ENCODE results near the gene PCDHGA4. TPM values are rescaled to one million over a fixed set of nuclear protein-coding genes. Genes with fewer than 3 reads are reported as not detected.
"Not testable (repeated sequence)": the region's sequence is repeated elsewhere in the genome, so short reads cannot be mapped to it uniquely, and the experiment has no call there.

PCDHGA4 gene
- total and polyA plus RNA-seq, 4 donors: 7.5 to 9.9 (median 8.8) TPM

DNA sequence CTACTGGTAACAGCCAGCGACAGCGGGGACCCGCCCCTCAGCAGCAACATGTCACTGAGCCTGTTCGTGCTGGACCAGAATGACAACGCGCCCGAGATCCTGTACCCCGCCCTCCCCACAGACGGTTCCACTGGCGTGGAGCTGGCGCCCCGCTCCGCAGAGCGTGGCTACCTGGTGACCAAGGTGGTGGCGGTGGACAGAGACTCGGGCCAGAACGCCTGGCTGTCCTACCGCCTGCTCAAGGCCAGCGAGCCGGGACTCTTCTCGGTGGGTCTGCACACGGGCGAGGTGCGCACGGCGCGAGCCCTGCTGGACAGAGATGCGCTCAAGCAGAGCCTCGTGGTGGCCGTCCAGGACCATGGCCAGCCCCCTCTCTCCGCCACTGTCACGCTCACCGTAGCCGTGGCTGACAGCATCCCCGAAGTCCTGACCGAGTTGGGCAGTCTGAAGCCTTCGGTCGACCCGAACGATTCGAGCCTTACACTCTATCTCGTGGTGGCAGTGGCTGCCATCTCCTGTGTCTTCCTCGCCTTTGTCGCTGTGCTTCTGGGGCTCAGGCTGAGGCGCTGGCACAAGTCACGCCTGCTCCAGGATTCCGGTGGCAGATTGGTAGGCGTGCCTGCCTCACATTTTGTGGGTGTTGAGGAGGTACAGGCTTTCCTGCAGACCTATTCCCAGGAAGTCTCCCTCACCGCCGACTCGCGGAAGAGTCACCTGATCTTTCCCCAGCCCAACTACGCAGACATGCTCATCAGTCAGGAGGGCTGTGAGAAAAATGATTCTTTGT, 39.8 kb downstream of the PCDHGA4 start:
- not testable (repeated sequence) for DNase-seq (ENCODE audit: low read depth in 4 of 6, low spot score in 6 of 6); H3K4me3 ChIP-seq (ENCODE audit: low read depth, low read length); H3K4me1 ChIP-seq (ENCODE audit: control insufficient read depth, insufficient read depth, low read length); H3K27ac ChIP-seq (ENCODE audit: low read depth, low read length); H3K27me3 ChIP-seq (ENCODE audit: control insufficient read depth, insufficient read depth, low read length)
- peaks cover 68% of the 10 kb centered on the region for H3K9me3 ChIP-seq (ENCODE audit: control insufficient read depth, insufficient read depth, low read length)
- 30% methylated on average over 32 of the region's 53 CpGs for WGBS (ENCODE audit: insufficient coverage)
- peaks cover 19% of the 10 kb centered on the region for H3K36me3 ChIP-seq (ENCODE audit: control insufficient read depth, insufficient read depth, low read length)

DNA sequence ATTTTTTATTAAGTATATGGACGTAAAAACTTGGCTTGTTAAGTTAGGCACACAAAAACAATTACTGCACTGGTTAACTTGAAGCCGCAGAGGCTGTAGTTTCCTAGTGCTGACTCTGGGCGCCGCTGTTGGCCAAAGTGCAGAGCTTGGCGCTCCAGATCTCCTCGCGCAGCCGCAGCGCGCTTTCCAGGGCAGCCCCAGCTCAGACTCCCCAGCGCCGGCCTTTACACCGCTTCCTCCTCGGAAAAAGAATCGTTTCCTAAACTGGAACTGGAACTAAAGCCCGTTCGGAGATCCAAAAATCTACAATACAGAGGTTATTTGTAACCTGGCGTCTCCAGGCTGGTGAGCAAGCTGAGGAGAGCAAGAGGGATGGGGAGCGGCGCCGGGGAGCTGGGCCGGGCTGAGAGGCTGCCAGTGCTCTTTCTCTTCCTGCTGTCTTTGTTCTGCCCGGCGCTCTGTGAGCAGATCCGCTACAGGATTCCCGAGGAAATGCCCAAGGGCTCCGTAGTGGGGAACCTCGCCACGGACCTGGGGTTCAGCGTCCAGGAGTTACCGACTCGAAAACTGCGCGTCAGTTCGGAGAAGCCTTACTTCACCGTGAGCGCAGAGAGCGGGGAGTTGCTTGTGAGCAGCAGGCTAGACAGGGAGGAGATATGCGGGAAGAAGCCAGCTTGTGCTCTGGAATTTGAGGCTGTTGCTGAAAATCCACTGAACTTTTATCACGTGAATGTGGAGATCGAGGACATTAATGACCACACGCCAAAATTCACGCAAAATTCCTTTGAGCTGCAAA, 43.1 kb downstream of the PCDHGA4 start, which contains the start of gene PCDHGB5:
Gene PCDHGB5 (plus strand): TSS at position 192 of the 796 bp plus-strand sequence. CDS start 181 bp downstream, at position 373.
- H3K9me3 ChIP-seq (ENCODE audit: control insufficient read depth, insufficient read depth, low read length): peaks cover 64% of the 10 kb centered on the region
- 5% methylated on average over 17 of the region's 43 CpGs for WGBS (ENCODE audit: insufficient coverage)

DNA sequence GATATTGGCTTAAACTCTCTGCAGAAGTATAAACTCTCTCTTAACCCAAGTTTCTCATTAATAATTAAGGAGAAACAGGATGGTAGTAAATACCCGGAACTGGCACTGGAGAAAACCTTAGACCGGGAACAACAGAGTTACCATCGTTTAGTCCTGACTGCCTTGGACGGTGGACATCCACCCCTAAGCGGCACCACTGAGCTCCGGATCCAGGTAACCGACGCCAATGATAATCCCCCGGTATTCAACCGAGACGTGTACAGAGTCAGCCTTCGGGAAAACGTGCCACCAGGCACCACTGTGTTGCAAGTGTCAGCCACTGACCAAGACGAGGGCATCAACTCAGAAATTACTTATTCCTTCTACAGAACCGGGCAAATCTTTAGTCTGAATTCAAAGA, 43.8 kb downstream of the PCDHGA4 start:
- Histone ChIP-seq H3K4me3 (ENCODE audit: low read depth, low read length) (no peak overlapping the region), H3K27ac (ENCODE audit: low read depth, low read length) (no peak overlapping the region), H3K27me3 (ENCODE audit: control insufficient read depth, insufficient read depth, low read length) (no peaks in the 10 kb centered on the region), H3K36me3 (ENCODE audit: control insufficient read depth, insufficient read depth, low read length) (peaks cover 14% of the 10 kb centered on the region), H3K9me3 (ENCODE audit: control insufficient read depth, insufficient read depth, low read length) (peaks cover 60% of the 10 kb centered on the region), H3K4me1 (ENCODE audit: control insufficient read depth, insufficient read depth, low read length) (peaks cover 13% of the 10 kb centered on the region)
- no peak for DNase-seq (ENCODE audit: low read depth in 4 of 6, low spot score in 6 of 6)
- 21% methylated on average over 13 of the region's 15 CpGs for WGBS (ENCODE audit: insufficient coverage)

More for the DNA sequence above, 43.1 kb downstream of the PCDHGA4 start, which contains the start of gene PCDHGB5:
- not testable (repeated sequence) for H3K27me3 ChIP-seq (ENCODE audit: control insufficient read depth, insufficient read depth, low read length); H3K27ac ChIP-seq (ENCODE audit: low read depth, low read length)
- Histone ChIP-seq H3K36me3 (ENCODE audit: control insufficient read depth, insufficient read depth, low read length) (peaks cover 14% of the 10 kb centered on the region), H3K4me3 (ENCODE audit: low read depth, low read length) (peak within 1 kb of the TSS; percentile 9), H3K4me1 (ENCODE audit: control insufficient read depth, insufficient read depth, low read length) (peaks cover 13% of the 10 kb centered on the region)
- DNase-seq (ENCODE audit: low read depth in 4 of 6, low spot score in 6 of 6): peak in 2 of 6 donors; percentile 13 to 23

DNA sequence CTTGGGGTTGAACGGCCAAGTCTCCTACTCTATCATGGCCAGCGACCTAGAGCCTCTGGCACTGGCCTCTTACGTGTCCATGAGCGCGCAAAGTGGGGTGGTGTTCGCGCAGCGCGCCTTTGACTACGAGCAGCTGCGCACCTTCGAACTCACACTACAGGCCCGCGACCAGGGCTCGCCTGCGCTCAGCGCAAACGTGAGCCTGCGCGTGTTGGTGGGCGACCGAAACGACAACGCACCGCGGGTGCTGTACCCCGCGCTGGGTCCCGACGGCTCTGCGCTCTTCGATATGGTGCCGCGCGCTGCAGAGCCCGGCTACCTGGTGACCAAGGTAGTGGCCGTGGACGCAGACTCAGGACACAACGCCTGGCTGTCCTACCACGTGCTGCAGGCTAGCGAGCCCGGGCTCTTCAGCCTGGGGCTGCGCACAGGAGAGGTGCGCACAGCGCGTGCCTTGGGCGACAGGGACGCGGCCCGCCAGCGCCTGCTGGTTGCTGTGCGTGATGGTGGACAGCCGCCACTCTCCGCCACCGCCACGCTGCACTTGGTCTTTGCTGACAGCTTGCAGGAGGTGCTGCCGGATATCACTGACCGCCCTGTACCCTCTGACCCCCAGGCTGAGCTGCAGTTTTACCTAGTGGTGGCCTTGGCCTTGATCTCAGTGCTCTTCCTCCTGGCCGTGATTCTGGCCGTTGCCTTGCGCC, 44.9 kb downstream of the PCDHGA4 start:
- Histone ChIP-seq H3K27me3 (ENCODE audit: control insufficient read depth, insufficient read depth, low read length) (no peaks in the 10 kb centered on the region), H3K4me1 (ENCODE audit: control insufficient read depth, insufficient read depth, low read length) (peaks cover 12% of the 10 kb centered on the region), H3K4me3 (ENCODE audit: low read depth, low read length) (no peak overlapping the region), H3K9me3 (ENCODE audit: control insufficient read depth, insufficient read depth, low read length) (peaks cover 60% of the 10 kb centered on the region), H3K27ac (ENCODE audit: low read depth, low read length) (no peak overlapping the region), H3K36me3 (ENCODE audit: control insufficient read depth, insufficient read depth, low read length) (peaks cover 12% of the 10 kb centered on the region)
- DNase-seq (ENCODE audit: low read depth in 4 of 6, low spot score in 6 of 6): no peak
- 18% methylated on average over 61 of the region's 61 CpGs for WGBS (ENCODE audit: insufficient coverage)

DNA sequence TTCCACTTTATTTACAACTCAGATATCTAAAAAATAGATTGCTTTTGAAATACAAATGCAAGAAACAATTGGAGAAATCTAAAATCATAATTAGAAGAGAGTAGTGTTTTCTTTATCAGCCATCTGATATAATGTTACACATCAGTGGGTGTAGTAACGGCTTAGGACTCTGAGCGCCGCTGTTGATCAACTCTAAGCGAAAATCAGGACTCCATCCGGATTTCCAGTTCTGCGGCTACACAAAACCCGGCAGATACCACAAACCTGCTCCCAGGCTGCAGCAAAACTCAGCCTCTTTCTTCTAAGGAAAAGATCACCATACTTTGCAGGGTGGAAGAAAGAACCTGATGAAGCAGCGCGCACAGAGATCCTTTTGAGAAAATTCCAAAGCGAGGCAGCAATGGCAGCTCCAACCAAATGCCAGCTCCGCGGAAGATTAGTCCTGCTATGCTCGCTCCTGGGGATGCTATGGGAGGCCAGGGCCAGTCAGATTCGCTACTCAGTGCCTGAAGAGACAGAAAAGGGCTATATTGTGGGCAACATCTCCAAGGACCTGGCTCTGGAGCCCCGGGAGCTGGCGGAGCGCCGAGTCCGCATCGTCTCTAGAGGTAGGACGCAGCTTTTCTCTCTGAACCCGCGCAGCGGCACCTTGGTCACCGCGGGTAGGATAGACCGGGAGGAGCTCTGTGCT, 47.9 kb downstream of the PCDHGA4 start, which contains the start of gene PCDHGA9:
Gene PCDHGA9 (plus strand): TSS at position 226 of the 691 bp plus-strand sequence. CDS start 175 bp downstream, at position 401.
- peak within 1 kb of the TSS; percentile 17 for H3K4me3 ChIP-seq (ENCODE audit: low read depth, low read length)
- H3K36me3 ChIP-seq (ENCODE audit: control insufficient read depth, insufficient read depth, low read length): peaks cover 16% of the 10 kb centered on the region
- peak in 2 of 6 donors; percentile 44 to 62 for DNase-seq (ENCODE audit: low read depth in 4 of 6, low spot score in 6 of 6)
- peaks cover 15% of the 10 kb centered on the region for H3K4me1 ChIP-seq (ENCODE audit: control insufficient read depth, insufficient read depth, low read length)
- WGBS (ENCODE audit: insufficient coverage): 9% methylated on average over 23 of the region's 27 CpGs
- H3K27me3 ChIP-seq (ENCODE audit: control insufficient read depth, insufficient read depth, low read length): no peaks in the 10 kb centered on the region
- peaks cover 54% of the 10 kb centered on the region for H3K9me3 ChIP-seq (ENCODE audit: control insufficient read depth, insufficient read depth, low read length)
- no peak within 1 kb of the TSS for H3K27ac ChIP-seq (ENCODE audit: low read depth, low read length)

DNA sequence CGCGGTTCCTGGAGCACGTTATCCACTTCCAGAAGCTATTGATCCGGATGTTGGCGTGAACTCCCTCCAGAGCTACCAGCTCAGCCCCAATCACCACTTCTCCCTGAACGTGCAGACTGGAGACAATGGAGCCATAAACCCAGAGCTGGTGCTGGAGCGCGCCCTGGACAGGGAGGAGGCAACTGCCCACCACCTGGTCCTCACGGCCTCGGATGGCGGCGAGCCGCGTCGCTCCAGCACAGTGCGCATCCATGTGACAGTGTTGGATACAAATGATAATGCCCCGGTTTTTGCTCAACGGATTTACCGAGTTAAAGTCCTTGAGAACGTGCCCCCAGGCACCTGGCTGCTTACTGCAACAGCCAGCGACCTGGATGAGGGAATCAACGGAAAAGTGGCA, 48.6 kb downstream of the PCDHGA4 start:
- Histone ChIP-seq H3K4me1 (ENCODE audit: control insufficient read depth, insufficient read depth, low read length) (peaks cover 18% of the 10 kb centered on the region), H3K4me3 (ENCODE audit: low read depth, low read length) (no peak overlapping the region), H3K36me3 (ENCODE audit: control insufficient read depth, insufficient read depth, low read length) (peaks cover 21% of the 10 kb centered on the region), H3K27ac (ENCODE audit: low read depth, low read length) (no peak overlapping the region), H3K9me3 (ENCODE audit: control insufficient read depth, insufficient read depth, low read length) (peaks cover 55% of the 10 kb centered on the region), H3K27me3 (ENCODE audit: control insufficient read depth, insufficient read depth, low read length) (no peaks in the 10 kb centered on the region)
- no peak for DNase-seq (ENCODE audit: low read depth in 4 of 6, low spot score in 6 of 6)
- 20% methylated on average over 19 of the region's 22 CpGs for WGBS (ENCODE audit: insufficient coverage)

Other genes with a start within 250 kb of the PCDHGA4 start
Only the 30 nearest of the 36 such genes appear.
- gene PCDHB9, start 167.9 kb upstream of the PCDHGA4 start, total RNA-seq: 1 to 10 TPM; 2.9 to 3.5 TPM
- 1 to 10 TPM; 7.0 to 8.5 TPM for gene PCDHB9, start 167.9 kb upstream of the PCDHGA4 start, polyA plus RNA-seq (ENCODE audit: insufficient read length in 2 of 2)
- gene PCDHB10, start 162.7 kb upstream of the PCDHGA4 start, total RNA-seq: 1 to 10 TPM; 5.9 to 9.3 TPM
- gene PCDHB10, start 162.7 kb upstream of the PCDHGA4 start, polyA plus RNA-seq (ENCODE audit: insufficient read length in 2 of 2): 10 to 100 TPM; 11.6 to 15.8 TPM
- 1 to 10 TPM; 7.6 to 9.7 TPM for gene PCDHB11, start 155.4 kb upstream of the PCDHGA4 start, total RNA-seq
- gene PCDHB11, start 155.4 kb upstream of the PCDHGA4 start, polyA plus RNA-seq (ENCODE audit: insufficient read length in 2 of 2): 1 to 10 TPM; 3.8 to 3.9 TPM
- gene PCDHB12, start 146.3 kb upstream of the PCDHGA4 start, total RNA-seq: 10 to 100 TPM in 1 of 2 donors, 1 to 10 TPM in 1; 5.3 to 10.7 TPM
- 1 to 10 TPM; 3.3 to 4.9 TPM for gene PCDHB12, start 146.3 kb upstream of the PCDHGA4 start, polyA plus RNA-seq (ENCODE audit: insufficient read length in 2 of 2)
- gene PCDHB13, start 141.1 kb upstream of the PCDHGA4 start, total RNA-seq: 1 to 10 TPM; 4.5 to 8.7 TPM
- gene PCDHB13, start 141.1 kb upstream of the PCDHGA4 start, polyA plus RNA-seq (ENCODE audit: insufficient read length in 2 of 2): 1 to 10 TPM; 3.8 to 5.0 TPM
- gene PCDHB14, start 131.7 kb upstream of the PCDHGA4 start, total RNA-seq: 10 to 100 TPM; 10.4 to 11.9 TPM
- 10 to 100 TPM; 15.4 to 17.4 TPM for gene PCDHB14, start 131.7 kb upstream of the PCDHGA4 start, polyA plus RNA-seq (ENCODE audit: insufficient read length in 2 of 2)
- 10 to 100 TPM; 10.4 to 15.2 TPM for gene PCDHB15, start 109.6 kb upstream of the PCDHGA4 start, total RNA-seq
- gene PCDHB15, start 109.6 kb upstream of the PCDHGA4 start, polyA plus RNA-seq (ENCODE audit: insufficient read length in 2 of 2): 10 to 100 TPM; 12.3 to 21.1 TPM
- gene SLC25A2, start 51.0 kb upstream of the PCDHGA4 start, total RNA-seq: under 1 TPM in 1 of 2 donors, not detected in 1; 0.39 TPM
- under 1 TPM in 1 of 2 donors, not detected in 1; 0.15 TPM for gene SLC25A2, start 51.0 kb upstream of the PCDHGA4 start, polyA plus RNA-seq (ENCODE audit: insufficient read length in 2 of 2)
- gene TAF7, start 34.2 kb upstream of the PCDHGA4 start, total RNA-seq: 100 to 1,000 TPM in 1 of 2 donors, 10 to 100 TPM in 1; 98.2 to 111 TPM
- 100 to 1,000 TPM in 1 of 2 donors, 10 to 100 TPM in 1; 90.1 to 101 TPM for gene TAF7, start 34.2 kb upstream of the PCDHGA4 start, polyA plus RNA-seq (ENCODE audit: insufficient read length in 2 of 2)
- 1 to 10 TPM; 1.4 to 3.0 TPM for gene PCDHGA1, start 24.5 kb upstream of the PCDHGA4 start, total RNA-seq
- gene PCDHGA1, start 24.5 kb upstream of the PCDHGA4 start, polyA plus RNA-seq (ENCODE audit: insufficient read length in 2 of 2): 1 to 10 TPM; 2.5 to 3.8 TPM
- gene PCDHGA2, start 16.3 kb upstream of the PCDHGA4 start, total RNA-seq: 10 to 100 TPM in 1 of 2 donors, 1 to 10 TPM in 1; 8.9 to 10.4 TPM
- 10 to 100 TPM; 14.0 to 17.7 TPM for gene PCDHGA2, start 16.3 kb upstream of the PCDHGA4 start, polyA plus RNA-seq (ENCODE audit: insufficient read length in 2 of 2)
- gene PCDHGA3, start 11.2 kb upstream of the PCDHGA4 start, total RNA-seq: 10 to 100 TPM in 1 of 2 donors, 1 to 10 TPM in 1; 9.2 to 10.5 TPM
- gene PCDHGA3, start 11.2 kb upstream of the PCDHGA4 start, polyA plus RNA-seq (ENCODE audit: insufficient read length in 2 of 2): 10 to 100 TPM; 12.3 to 19.2 TPM
- 1 to 10 TPM; 6.4 to 8.6 TPM for gene PCDHGB1, start 4.9 kb upstream of the PCDHGA4 start, total RNA-seq
- 1 to 10 TPM; 9.8 to 9.9 TPM for gene PCDHGB1, start 4.9 kb upstream of the PCDHGA4 start, polyA plus RNA-seq (ENCODE audit: insufficient read length in 2 of 2)
- 1 to 10 TPM; 6.3 to 6.7 TPM for gene PCDHGB2, start 5.0 kb downstream of the PCDHGA4 start, total RNA-seq
- gene PCDHGB2, start 5.0 kb downstream of the PCDHGA4 start, polyA plus RNA-seq (ENCODE audit: insufficient read length in 2 of 2): 10 to 100 TPM in 1 of 2 donors, 1 to 10 TPM in 1; 9.0 to 14.0 TPM
- gene PCDHGA5, start 9.1 kb downstream of the PCDHGA4 start, total RNA-seq: 1 to 10 TPM; 7.9 to 8.8 TPM
- 10 to 100 TPM; 14.0 to 15.5 TPM for gene PCDHGA5, start 9.1 kb downstream of the PCDHGA4 start, polyA plus RNA-seq (ENCODE audit: insufficient read length in 2 of 2)
- gene PCDHGB3, start 15.2 kb downstream of the PCDHGA4 start, total RNA-seq: 1 to 10 TPM; 6.0 to 8.3 TPM
- gene PCDHGB3, start 15.2 kb downstream of the PCDHGA4 start, polyA plus RNA-seq (ENCODE audit: insufficient read length in 2 of 2): 1 to 10 TPM; 7.1 to 8.4 TPM
- gene PCDHGA6, start 18.9 kb downstream of the PCDHGA4 start, total RNA-seq: 10 to 100 TPM in 1 of 2 donors, 1 to 10 TPM in 1; 8.5 to 12.3 TPM
- 10 to 100 TPM; 18.4 to 19.2 TPM for gene PCDHGA6, start 18.9 kb downstream of the PCDHGA4 start, polyA plus RNA-seq (ENCODE audit: insufficient read length in 2 of 2)
- 1 to 10 TPM; 6.1 to 6.6 TPM for gene PCDHGA7, start 27.7 kb downstream of the PCDHGA4 start, total RNA-seq
- gene PCDHGA7, start 27.7 kb downstream of the PCDHGA4 start, polyA plus RNA-seq (ENCODE audit: insufficient read length in 2 of 2): 1 to 10 TPM; 5.2 to 6.7 TPM
- gene PCDHGB4, start 32.7 kb downstream of the PCDHGA4 start, total RNA-seq: 10 to 100 TPM; 12.5 to 14.9 TPM
- gene PCDHGB4, start 32.7 kb downstream of the PCDHGA4 start, polyA plus RNA-seq (ENCODE audit: insufficient read length in 2 of 2): 10 to 100 TPM; 10.3 to 16.0 TPM
- gene PCDHGA8, start 37.6 kb downstream of the PCDHGA4 start, total RNA-seq: 1 to 10 TPM; 4.6 to 5.6 TPM
- gene PCDHGA8, start 37.6 kb downstream of the PCDHGA4 start, polyA plus RNA-seq (ENCODE audit: insufficient read length in 2 of 2): 1 to 10 TPM; 1.9 to 2.1 TPM
- gene PCDHGB5, start 42.9 kb downstream of the PCDHGA4 start, total RNA-seq: 10 to 100 TPM; 17.5 to 21.5 TPM
- gene PCDHGB5, start 42.9 kb downstream of the PCDHGA4 start, polyA plus RNA-seq (ENCODE audit: insufficient read length in 2 of 2): 10 to 100 TPM; 22.7 to 33.5 TPM
- 10 to 100 TPM; 10.9 TPM for gene PCDHGA9, start 47.8 kb downstream of the PCDHGA4 start, total RNA-seq
- gene PCDHGA9, start 47.8 kb downstream of the PCDHGA4 start, polyA plus RNA-seq (ENCODE audit: insufficient read length in 2 of 2): 10 to 100 TPM; 19.2 to 21.4 TPM
- 10 to 100 TPM in 1 of 2 donors, 1 to 10 TPM in 1; 10.0 to 10.6 TPM for gene PCDHGB6, start 53.0 kb downstream of the PCDHGA4 start, total RNA-seq
- 10 to 100 TPM; 22.0 to 25.7 TPM for gene PCDHGB6, start 53.0 kb downstream of the PCDHGA4 start, polyA plus RNA-seq (ENCODE audit: insufficient read length in 2 of 2)
- 10 to 100 TPM; 11.1 to 12.4 TPM for gene PCDHGA10, start 58.0 kb downstream of the PCDHGA4 start, total RNA-seq
- 10 to 100 TPM; 21.1 to 32.4 TPM for gene PCDHGA10, start 58.0 kb downstream of the PCDHGA4 start, polyA plus RNA-seq (ENCODE audit: insufficient read length in 2 of 2)
- 10 to 100 TPM; 13.7 to 14.3 TPM for gene PCDHGB7, start 62.7 kb downstream of the PCDHGA4 start, total RNA-seq
- 10 to 100 TPM; 35.8 to 47.2 TPM for gene PCDHGB7, start 62.7 kb downstream of the PCDHGA4 start, polyA plus RNA-seq (ENCODE audit: insufficient read length in 2 of 2)
- 10 to 100 TPM in 1 of 2 donors, 1 to 10 TPM in 1; 8.0 to 15.0 TPM for gene PCDHGA11, start 66.0 kb downstream of the PCDHGA4 start, total RNA-seq
- gene PCDHGA11, start 66.0 kb downstream of the PCDHGA4 start, polyA plus RNA-seq (ENCODE audit: insufficient read length in 2 of 2): 10 to 100 TPM; 14.9 to 16.1 TPM
- 10 to 100 TPM in 1 of 2 donors, 1 to 10 TPM in 1; 8.5 to 10.7 TPM for gene PCDHGA12, start 75.5 kb downstream of the PCDHGA4 start, total RNA-seq
- 1 to 10 TPM; 8.1 to 8.3 TPM for gene PCDHGA12, start 75.5 kb downstream of the PCDHGA4 start, polyA plus RNA-seq (ENCODE audit: insufficient read length in 2 of 2)
- 100 to 1,000 TPM; 114 to 205 TPM for gene PCDHGC3, start 120.9 kb downstream of the PCDHGA4 start, total RNA-seq
- gene PCDHGC3, start 120.9 kb downstream of the PCDHGA4 start, polyA plus RNA-seq (ENCODE audit: insufficient read length in 2 of 2): 100 to 1,000 TPM; 603 to 678 TPM
- gene PCDHGC4, start 130.0 kb downstream of the PCDHGA4 start, total RNA-seq: 10 to 100 TPM; 20.0 to 65.5 TPM
- 10 to 100 TPM; 90.2 to 91.8 TPM for gene PCDHGC4, start 130.0 kb downstream of the PCDHGA4 start, polyA plus RNA-seq (ENCODE audit: insufficient read length in 2 of 2)
- 1 to 10 TPM; 4.0 to 5.9 TPM for gene PCDHGC5, start 134.1 kb downstream of the PCDHGA4 start, total RNA-seq
- 1 to 10 TPM; 5.4 to 6.5 TPM for gene PCDHGC5, start 134.1 kb downstream of the PCDHGA4 start, polyA plus RNA-seq (ENCODE audit: insufficient read length in 2 of 2)

Measured in spinal cord (tissue), 10 donors.